Measurements from ENCODE around the gene EPB41. TPM values are rescaled to one million over a fixed set of nuclear protein-coding genes. Genes with fewer than 3 reads are reported as not detected.

The EPB41 gene
- total and polyA plus RNA-seq, 9 of the 15 experiments (the other 6 are each of a cell fraction or from before 2014, with no cell fraction given) = 3.7 to 213 (median 141) TPM

GRCh38 chr1:28983091-28983490, 68.7 kb downstream of the EPB41 start:
- DNase-seq (ENCODE audit: extremely low read depth in 1 of 4, low spot score in 3 of 4) (no peak), FAIRE-seq (no peak), ATAC-seq (no peak)
- intact Hi-C loops (cut with micrococcal nuclease) = loop anchor here (5.0 kb wide), 1 partner anchor 101 kb away; no protein-coding TSS in a partner anchor
- H2AFZ ChIP-seq (ENCODE audit: low read depth, low read length) = no peak overlapping the region
- H3K27me3 ChIP-seq (ENCODE audit: control insufficient read depth in 2 of 2, insufficient read depth in 2 of 2, low read length in 2 of 2) = no peaks in the 10 kb centered on the region
- 91% methylated on average over 1 of the region's 1 CpG for WGBS (ENCODE audit: insufficient coverage, low coverage, missing lambda C conversion rate)
- POLR2A ChIA-PET = interaction anchor here (1.2 to 1.3 kb wide), 3 partner anchors 10 to 35 kb away, joined by 3 to 4 read pairs (median 3); no protein-coding TSS in a partner anchor
- no peak overlapping the region for H3K4me3 ChIP-seq
- no peaks in the 10 kb centered on the region for H4K20me1 ChIP-seq (replicated peaks; ENCODE audit: control insufficient read depth, insufficient read depth, low read length)
- no peak overlapping the region for H3K27ac ChIP-seq (ENCODE audit: extremely low read depth, low read depth, low read length)
- BruUV-seq (replicated peaks) = no TSS peak
- peaks cover 4 to 5% of the 10 kb centered on the region in 2 experiments; a peak in 4 of 5 replicates for H3K4me1 ChIP-seq (replicated peaks in 1 of 2; ENCODE audit: control insufficient read depth in 2 of 2, insufficient read depth in 2 of 2, low read length in 2 of 2)
- peaks cover 4% of the 10 kb centered on the region for H3K9me3 ChIP-seq (replicated peaks; ENCODE audit: control insufficient read depth, insufficient read depth, low read depth, low read length)
- in situ Hi-C loops (cut with MboI) = no loop called here
- peaks cover 84% of the 10 kb centered on the region for H3K79me2 ChIP-seq (ENCODE audit: control insufficient read depth, insufficient read depth, low read length)
- no peak overlapping the region for H3K4me2 ChIP-seq (ENCODE audit: insufficient read depth, low read length)
- peaks cover 37% of the 10 kb centered on the region; the same call in 2 of the 3 replicates for H3K36me3 ChIP-seq (ENCODE audit: control insufficient read depth, insufficient read depth, low read length)
- H3K9ac ChIP-seq (ENCODE audit: insufficient read depth in 1 of 2, low read depth in 2 of 2, low read length in 2 of 2) = no peak overlapping the region
- CTCF ChIA-PET (ENCODE audit: low intra/inter-chr PET ratio) = no interaction called here
- no peaks in the 10 kb centered on the region for H3K9me1 ChIP-seq (ENCODE audit: control insufficient read depth, insufficient read depth, low read length)
- no peak for TF ChIP-seq DDX20 (tag; IDR thresholded peaks at IDR 0.05; ENCODE audit: low read depth)
- no peak for TF ChIP-seq POU5F1 (IDR thresholded peaks at IDR 0.05; ENCODE audit: borderline replicate concordance, low read depth, low read length, partially characterized antibody)
- no peak for TF ChIP-seq FOXK2 (conservative IDR thresholded peaks at IDR 0.05 in 1 of 2, IDR thresholded peaks at IDR 0.05 in 1 of 2; ENCODE audit: low read depth in 2 of 2)
- TF ChIP-seq ZNF24 (IDR thresholded peaks at IDR 0.05) = 0 out of 2 replicates have a peak, but pooled peaks have one; percentile 47
- no peak for TF ChIP-seq NCOA1 (IDR thresholded peaks at IDR 0.05; ENCODE audit: low read depth)
- no peak for TF ChIP-seq CEBPG (CRISPR knock-in tag; IDR thresholded peaks at IDR 0.05)
- peak; percentile 50 to 53; a peak in 2 of 4 replicates for TF ChIP-seq CEBPG (tag; conservative IDR thresholded peaks at IDR 0.05 in 1 of 2, IDR thresholded peaks at IDR 0.05 in 1 of 2)
- no peak for TF ChIP-seq KLF1 (tag; IDR thresholded peaks at IDR 0.05)
- TF ChIP-seq PHB2 (IDR thresholded peaks at IDR 0.05; ENCODE audit: low read depth) = no peak
- no peak for TF ChIP-seq CBFB (CRISPR knock-in tag; IDR thresholded peaks at IDR 0.05)
- TF ChIP-seq ZNF780A (CRISPR knock-in tag; IDR thresholded peaks at IDR 0.05) = no peak
- TF ChIP-seq GTF2B (IDR thresholded peaks at IDR 0.05; ENCODE audit: extremely low read depth, insufficient read length) = no peak
- 0 out of 2 replicates have a peak, but pooled peaks have one; percentile 46 for TF ChIP-seq CEBPB (tag; IDR thresholded peaks at IDR 0.05)
- no peak for TF ChIP-seq FOXA3 (CRISPR knock-in tag; conservative IDR thresholded peaks at IDR 0.05 in 1 of 2, IDR thresholded peaks at IDR 0.05 in 1 of 2)
- TF ChIP-seq NEUROD1 (IDR thresholded peaks at IDR 0.05; ENCODE audit: borderline replicate concordance, low read depth, low read length, partially characterized antibody) = no peak
- TF ChIP-seq TRIM28 (IDR thresholded peaks at IDR 0.05) = 0 out of 2 replicates have a peak, but pooled peaks have one; percentile 23
- TF ChIP-seq NFIX (CRISPR knock-in tag; IDR thresholded peaks at IDR 0.05; ENCODE audit: low read depth) = no peak
- TF ChIP-seq TCFL5 (CRISPR knock-in tag; conservative IDR thresholded peaks at IDR 0.05) = no peak
- peak; percentile 11 to 17; a peak in 1 of 4 replicates for TF ChIP-seq TRIM24 (IDR thresholded peaks at IDR 0.05)
- TF ChIP-seq ATF3 (IDR thresholded peaks at IDR 0.05) = peak; percentile 63
- TF ChIP-seq ATF3 (CRISPR knock-in tag; conservative IDR thresholded peaks at IDR 0.05) = no peak
- no peak for TF ChIP-seq ZNF444 (CRISPR knock-in tag; IDR thresholded peaks at IDR 0.05)
- no peak for TF ChIP-seq KAT7 (CRISPR knock-in tag; IDR thresholded peaks at IDR 0.05; ENCODE audit: borderline replicate concordance)
- TF ChIP-seq ATF7 (IDR thresholded peaks at IDR 0.05) = no peak
- TF ChIP-seq ZFP30 (CRISPR knock-in tag; IDR thresholded peaks at IDR 0.05; ENCODE audit: borderline replicate concordance) = 0 out of 2 replicates have a peak, but pooled peaks have one; percentile 77
